Neural cell (in vitro differentiated cells): ENCODE results near the gene AMZ2.
"Not testable (repeated sequence)": the region's sequence is repeated elsewhere in the genome, so short reads cannot be mapped to it uniquely, and the experiment has no call there.

Source experiments
- CTCF ChIP-seq: fragments of 450-650 bp; IDR thresholded peaks from 2 replicates; pipeline ENCODE4 v1.5.1; 2014; ENCODE audit warnings: antibody characterized with exemption, mild to moderate bottlenecking, moderate library complexity; ENCODE audit not compliant: poor library complexity, severe bottlenecking
- EP300 ChIP-seq: fragments of 450-650 bp; conservative IDR thresholded peaks from 2 replicates; pipeline ENCODE4 v1.6.1; 2014; ENCODE audit warnings: antibody characterized with exemption, mild to moderate bottlenecking, moderate library complexity; ENCODE audit not compliant: poor library complexity, severe bottlenecking
- EZH2 ChIP-seq: fragments of 200-600, 300-800 bp; shearing (Covaris generic), sonication (generic); IDR thresholded peaks from 2 replicates; pipeline ENCODE4 v1.6.1; 2014; ENCODE audit warnings: antibody characterized with exemption, low read length, borderline replicate concordance, mild to moderate bottlenecking; ENCODE audit not compliant: insufficient read depth, poor library complexity, severe bottlenecking
- REST ChIP-seq: IDR thresholded peaks from 2 replicates; pipeline ENCODE4 v1.6.1; 2012; ENCODE audit warnings: borderline replicate concordance
- TAF1 ChIP-seq: IDR thresholded peaks from 2 replicates; pipeline ENCODE4 v1.6.1; 2012; ENCODE audit warnings: low read depth

- TF ChIP-seq REST, EP300, CTCF, EZH2, TAF1: not testable (repeated sequence)
These were observed 27.7 kb upstream of the AMZ2 start for GRCh38 chr17:68220186-68220585.
